GM13976 (cell line): Measurements from ENCODE around the gene IQSEC3.

ENCODE experiments used
- DNase-seq: peaks from one replicate; pipeline ENCODE4 v3.0.0; 2012; ENCODE audit warnings: low spot score
- CTCF ChIP-seq: IDR thresholded peaks from 2 replicates; pipeline ENCODE4 v1.5.1; 2012; ENCODE audit warnings: borderline replicate concordance, mild to moderate bottlenecking; ENCODE audit not compliant: insufficient read depth; ENCODE audit errors: extremely low read depth, missing control alignments, control extremely low read depth
- in situ Hi-C: fragments of 300-500 bp; cut with MboI; formaldehyde crosslinking; loops from one replicate; pipeline ENCODE4 v1.12.0; 2022; ENCODE audit warnings: low sequenced_read_pairs, mixed read lengths, inconsistent platforms; ENCODE audit not compliant: unreplicated experiment

Gene IQSEC3

DNA sequence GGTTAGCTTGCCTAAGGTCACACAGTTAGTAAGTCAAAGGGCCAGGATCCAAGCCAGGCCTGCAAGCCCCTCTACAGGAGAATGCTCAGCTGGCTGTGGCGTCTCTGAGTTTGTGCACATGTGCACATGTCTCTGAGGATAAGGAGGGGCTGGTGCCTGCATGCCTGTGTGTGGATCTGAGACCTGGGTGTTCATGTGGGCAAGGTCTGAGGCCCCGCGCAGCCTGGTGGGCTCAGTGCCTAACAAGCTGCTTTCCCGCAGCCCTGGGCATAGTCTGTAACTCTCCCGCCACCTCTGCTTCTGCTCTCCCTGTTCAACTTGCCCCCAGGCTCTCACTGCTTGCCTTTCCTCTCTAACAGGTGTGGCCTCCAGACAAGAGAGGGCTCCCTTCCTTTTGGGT is 151.7 kb downstream of the IQSEC3 start:
- no peak for DNase-seq
- in situ Hi-C loops = no loop called here
- no peak for TF ChIP-seq CTCF

GRCh38 chr12:218728-219590 is 152.4 kb downstream of the IQSEC3 start:
- TF ChIP-seq CTCF = no peak
- in situ Hi-C loops = no loop called here

DNA sequence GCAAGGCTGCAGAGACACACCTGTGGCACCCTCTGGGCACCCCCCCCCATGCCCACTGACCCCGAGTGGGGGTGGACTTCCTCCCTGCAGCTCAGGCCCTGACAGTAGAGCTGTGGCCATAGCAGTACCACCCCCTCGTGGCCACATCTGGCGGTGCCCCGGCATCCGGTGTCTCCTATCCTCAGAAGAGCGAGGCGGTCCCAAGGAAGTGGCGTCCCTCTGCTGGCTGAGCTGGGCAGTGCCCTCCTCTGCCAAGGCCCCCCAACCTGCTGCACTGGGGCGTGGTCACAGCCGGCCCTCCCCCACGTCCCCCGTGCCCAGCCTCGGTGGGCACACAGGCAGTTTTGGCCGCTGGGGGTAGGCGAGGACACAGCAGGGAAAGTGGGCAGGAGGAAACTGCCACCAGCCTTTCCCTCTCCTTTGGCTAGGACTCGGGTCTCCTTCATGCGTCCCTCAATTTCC is 153.4 kb downstream of the IQSEC3 start:
- TF ChIP-seq CTCF = peak; percentile 61
- in situ Hi-C loops = no loop called here
- peak; percentile 84 for DNase-seq

More at GRCh38 chr12:218728-219590, 152.4 kb downstream of the IQSEC3 start:
- DNase-seq = no peak

GRCh38 chr12:220491-220890 is 153.9 kb downstream of the IQSEC3 start:
- in situ Hi-C loops = no loop called here
- no peak for TF ChIP-seq CTCF
- DNase-seq = no peak

GRCh38 chr12:220946-221550 is 154.5 kb downstream of the IQSEC3 start:
- no peak for DNase-seq
- in situ Hi-C loops = no loop called here
- TF ChIP-seq CTCF = no peak

DNA sequence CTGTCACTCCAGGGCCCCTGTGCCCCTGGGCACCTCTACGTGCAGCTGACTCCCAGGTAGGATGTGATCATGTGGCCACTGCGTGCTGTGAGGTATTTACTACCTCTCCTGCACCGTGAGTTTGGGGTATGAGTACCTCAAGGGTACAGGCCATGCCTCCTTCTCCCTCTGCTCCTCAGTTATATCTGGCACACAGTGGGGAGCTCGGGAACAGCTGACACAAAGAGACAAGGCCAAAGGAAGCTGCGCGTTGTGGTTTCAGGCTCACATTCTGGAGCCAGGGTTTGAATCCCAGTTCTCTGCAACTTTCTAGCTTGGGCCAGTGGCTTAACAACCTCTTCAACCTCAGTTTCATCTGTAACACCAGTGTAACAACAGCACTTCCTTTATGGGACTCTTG is 155.2 kb downstream of the IQSEC3 start:
- TF ChIP-seq CTCF = no peak
- in situ Hi-C loops = no loop called here
- DNase-seq = no peak
